GM10266 (cell line): ENCODE results near the gene VSIR.

Experiments used
- DNase-seq: peaks from one replicate; pipeline ENCODE4 v3.0.0; 2012; ENCODE audit errors: extremely low spot score
- TF ChIP-seq, protein P1 (sequence below): IDR thresholded peaks from 2 replicates; pipeline ENCODE4 v1.5.1; 2012; ENCODE audit warnings: mild to moderate bottlenecking, low read depth; ENCODE audit not compliant: control insufficient read depth, insufficient read depth; ENCODE audit errors: missing control alignments

The VSIR gene

GRCh38 chr10:71761105-71761511 lies 12.2 kb downstream of the VSIR start:
- TF ChIP-seq, protein P1, sequence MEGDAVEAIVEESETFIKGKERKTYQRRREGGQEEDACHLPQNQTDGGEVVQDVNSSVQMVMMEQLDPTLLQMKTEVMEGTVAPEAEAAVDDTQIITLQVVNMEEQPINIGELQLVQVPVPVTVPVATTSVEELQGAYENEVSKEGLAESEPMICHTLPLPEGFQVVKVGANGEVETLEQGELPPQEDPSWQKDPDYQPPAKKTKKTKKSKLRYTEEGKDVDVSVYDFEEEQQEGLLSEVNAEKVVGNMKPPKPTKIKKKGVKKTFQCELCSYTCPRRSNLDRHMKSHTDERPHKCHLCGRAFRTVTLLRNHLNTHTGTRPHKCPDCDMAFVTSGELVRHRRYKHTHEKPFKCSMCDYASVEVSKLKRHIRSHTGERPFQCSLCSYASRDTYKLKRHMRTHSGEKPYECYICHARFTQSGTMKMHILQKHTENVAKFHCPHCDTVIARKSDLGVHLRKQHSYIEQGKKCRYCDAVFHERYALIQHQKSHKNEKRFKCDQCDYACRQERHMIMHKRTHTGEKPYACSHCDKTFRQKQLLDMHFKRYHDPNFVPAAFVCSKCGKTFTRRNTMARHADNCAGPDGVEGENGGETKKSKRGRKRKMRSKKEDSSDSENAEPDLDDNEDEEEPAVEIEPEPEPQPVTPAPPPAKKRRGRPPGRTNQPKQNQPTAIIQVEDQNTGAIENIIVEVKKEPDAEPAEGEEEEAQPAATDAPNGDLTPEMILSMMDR, result no peak
- no peak for DNase-seq

DNA sequence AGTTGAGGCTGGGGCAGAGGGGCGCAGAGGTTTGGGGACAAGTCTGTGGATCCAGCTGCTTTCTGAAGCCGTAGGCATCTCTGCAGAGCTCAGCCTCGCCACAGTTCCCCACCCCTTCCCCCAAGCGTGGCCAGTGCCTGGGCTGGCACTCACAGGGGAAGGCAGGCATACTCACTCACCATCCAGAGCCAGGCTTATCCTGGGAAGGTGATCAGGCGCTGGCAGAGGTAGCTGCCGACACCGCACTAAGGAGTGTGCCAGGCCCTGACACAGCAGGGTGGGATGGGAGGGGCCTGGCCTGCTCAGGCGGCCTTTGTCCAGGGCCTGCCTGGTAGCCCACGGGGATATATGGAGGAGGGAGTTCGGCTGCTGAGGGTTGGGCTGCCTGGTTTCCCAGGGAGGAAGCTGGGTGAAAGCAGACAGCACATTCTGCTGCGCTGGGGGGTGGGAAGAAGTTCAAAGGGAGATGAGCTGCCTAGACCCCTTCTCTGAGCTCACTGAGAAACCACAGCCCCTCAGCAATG lies 15.9 kb downstream of the VSIR start:
- TF ChIP-seq, protein P1, result no peak
- no peak for DNase-seq

- DNase-seq, result no peak
- TF ChIP-seq, protein P1, result no peak
Measured at GRCh38 chr10:71756311-71757191, 16.8 kb downstream of the VSIR start.

- TF ChIP-seq, protein P1, result no peak
- no peak for DNase-seq
Measured at GRCh38 chr10:71755179-71755879, 18.0 kb downstream of the VSIR start.

DNA sequence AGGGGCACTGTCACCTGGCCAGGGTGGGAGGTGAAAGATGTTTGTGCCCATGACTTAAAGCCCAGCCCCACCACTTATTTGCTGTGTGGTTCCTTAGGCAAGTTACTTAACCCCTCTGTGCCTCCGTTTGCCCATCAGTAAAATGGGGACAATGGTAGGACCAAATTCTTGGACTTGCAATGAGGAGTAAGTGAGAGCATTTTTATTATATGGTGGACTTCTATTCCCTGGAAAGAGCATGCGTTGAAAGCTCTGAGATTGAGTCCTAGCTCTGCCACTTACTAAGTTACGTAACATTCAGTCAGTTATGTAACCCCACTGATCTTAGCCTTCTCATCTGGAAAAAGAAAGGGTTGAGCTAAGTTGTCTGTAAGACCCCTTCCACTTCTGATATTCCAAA lies 18.8 kb downstream of the VSIR start:
- DNase-seq, result no peak
- TF ChIP-seq, protein P1, result no peak

- DNase-seq, result no peak
- TF ChIP-seq, protein P1, result no peak
Measured at GRCh38 chr10:71753960-71754505, 19.3 kb downstream of the VSIR start.
